Brain microvascular endothelial cell (primary cell): ENCODE data around the gene NCAM1.

Experiments used
- DNase-seq: peaks from one replicate; pipeline ENCODE4 v3.0.0-alpha.2; 2020
- H3K27ac ChIP-seq: fragments of 250-450 bp; sonication (Bioruptor Pico); 2 replicates; pipeline ENCODE4 v1.5.1; 2020; ENCODE audit warnings: mild to moderate bottlenecking, moderate library complexity
- H3K27me3 ChIP-seq: fragments of 250-450 bp; sonication (Bioruptor Pico); replicated peaks from 2 replicates; pipeline ENCODE4 v1.5.1; 2020; ENCODE audit warnings: mild to moderate bottlenecking
- H3K36me3 ChIP-seq: fragments of 250-450 bp; sonication (Bioruptor Pico); replicated peaks from 2 replicates; pipeline ENCODE4 v1.5.1; 2020; ENCODE audit warnings: mild to moderate bottlenecking
- H3K4me3 ChIP-seq: 2 replicates; pipeline ENCODE4 v1.5.1; 2011; ENCODE audit warnings: low read depth, mild to moderate bottlenecking, control low read depth, low read length, moderate library complexity
- in situ Hi-C: cut with HindIII; loops from 2 replicates; pipeline ENCODE4 v1.10.0; 2017; ENCODE audit warnings: low sequenced_read_pairs, low pct_ligation_motif_present
- TF ChIP-seq, protein P1 (sequence below): IDR thresholded peaks from 2 replicates; pipeline ENCODE4 v1.5.1; 2011; ENCODE audit warnings: low read depth, mild to moderate bottlenecking, moderate library complexity, low read length, control low read depth, inconsistent platforms; ENCODE audit errors: missing control alignments

NCAM1 gene

DNA sequence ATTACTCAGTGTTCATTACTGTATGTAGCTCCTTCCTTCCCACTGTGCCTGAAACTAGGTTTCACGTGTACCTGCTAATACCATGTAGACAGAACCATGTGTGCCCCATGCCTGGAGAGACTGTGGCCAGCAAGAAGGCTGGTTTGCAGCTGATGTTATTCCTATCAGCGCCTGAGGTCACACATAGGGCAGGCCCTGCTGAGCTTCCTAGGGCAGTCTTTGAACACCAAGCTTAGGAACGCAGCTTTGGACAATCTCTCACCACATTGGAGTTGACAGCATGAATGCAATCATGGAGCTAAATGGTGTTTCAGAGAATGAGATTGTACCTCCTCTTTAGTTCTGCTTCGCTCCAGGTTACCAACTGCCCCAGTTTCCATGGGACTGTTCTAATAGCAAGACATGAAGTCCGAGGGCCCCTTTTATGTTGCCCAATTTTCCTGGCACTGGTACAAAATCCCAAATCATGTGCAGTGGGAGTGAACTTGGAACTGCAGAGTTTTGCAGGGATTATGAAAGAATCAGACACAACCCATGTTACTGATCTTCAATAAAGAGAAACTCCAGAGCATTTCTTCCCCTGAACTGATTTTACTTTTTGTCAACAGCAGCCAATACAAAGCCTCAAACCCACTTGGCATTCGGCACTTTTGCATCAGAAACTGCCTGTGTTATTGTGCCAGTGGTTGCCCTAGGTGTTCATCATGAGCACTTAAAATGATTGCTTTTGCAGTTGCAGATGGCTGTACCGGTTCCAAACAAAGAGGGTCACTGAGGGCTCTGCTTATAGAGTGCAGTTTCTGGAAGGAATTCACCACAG is 199.0 kb downstream of the NCAM1 start:
- TF ChIP-seq, protein P1, sequence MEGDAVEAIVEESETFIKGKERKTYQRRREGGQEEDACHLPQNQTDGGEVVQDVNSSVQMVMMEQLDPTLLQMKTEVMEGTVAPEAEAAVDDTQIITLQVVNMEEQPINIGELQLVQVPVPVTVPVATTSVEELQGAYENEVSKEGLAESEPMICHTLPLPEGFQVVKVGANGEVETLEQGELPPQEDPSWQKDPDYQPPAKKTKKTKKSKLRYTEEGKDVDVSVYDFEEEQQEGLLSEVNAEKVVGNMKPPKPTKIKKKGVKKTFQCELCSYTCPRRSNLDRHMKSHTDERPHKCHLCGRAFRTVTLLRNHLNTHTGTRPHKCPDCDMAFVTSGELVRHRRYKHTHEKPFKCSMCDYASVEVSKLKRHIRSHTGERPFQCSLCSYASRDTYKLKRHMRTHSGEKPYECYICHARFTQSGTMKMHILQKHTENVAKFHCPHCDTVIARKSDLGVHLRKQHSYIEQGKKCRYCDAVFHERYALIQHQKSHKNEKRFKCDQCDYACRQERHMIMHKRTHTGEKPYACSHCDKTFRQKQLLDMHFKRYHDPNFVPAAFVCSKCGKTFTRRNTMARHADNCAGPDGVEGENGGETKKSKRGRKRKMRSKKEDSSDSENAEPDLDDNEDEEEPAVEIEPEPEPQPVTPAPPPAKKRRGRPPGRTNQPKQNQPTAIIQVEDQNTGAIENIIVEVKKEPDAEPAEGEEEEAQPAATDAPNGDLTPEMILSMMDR = no peak
- Histone ChIP-seq H3K27me3 (no peaks in the 10 kb centered on the region), H3K27ac (no peak overlapping the region), H3K4me3 (no peak overlapping the region), H3K36me3 (no peaks in the 10 kb centered on the region)
- in situ Hi-C loops = no loop called here
- DNase-seq = no peak

DNA sequence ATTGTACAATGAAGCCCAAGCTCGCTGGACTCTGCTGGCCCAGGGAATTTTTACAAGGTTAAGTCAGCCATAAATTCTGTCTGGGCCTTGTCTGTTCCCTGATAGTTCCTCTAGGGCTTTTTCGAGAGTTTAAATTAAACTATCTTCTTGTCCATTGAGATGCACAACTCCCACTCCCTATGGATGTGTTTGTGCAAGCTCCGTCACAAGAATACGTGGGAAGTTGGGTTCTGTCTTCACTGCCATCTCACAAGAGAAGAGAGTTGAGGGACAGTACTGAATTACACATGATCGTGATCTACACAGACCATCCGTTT is 199.5 kb downstream of the NCAM1 start:
- Histone ChIP-seq H3K27ac (no peak overlapping the region), H3K27me3 (no peaks in the 10 kb centered on the region), H3K36me3 (no peaks in the 10 kb centered on the region), H3K4me3 (no peak overlapping the region)
- DNase-seq = no peak
- in situ Hi-C loops = no loop called here
- TF ChIP-seq, protein P1 = no peak

DNA sequence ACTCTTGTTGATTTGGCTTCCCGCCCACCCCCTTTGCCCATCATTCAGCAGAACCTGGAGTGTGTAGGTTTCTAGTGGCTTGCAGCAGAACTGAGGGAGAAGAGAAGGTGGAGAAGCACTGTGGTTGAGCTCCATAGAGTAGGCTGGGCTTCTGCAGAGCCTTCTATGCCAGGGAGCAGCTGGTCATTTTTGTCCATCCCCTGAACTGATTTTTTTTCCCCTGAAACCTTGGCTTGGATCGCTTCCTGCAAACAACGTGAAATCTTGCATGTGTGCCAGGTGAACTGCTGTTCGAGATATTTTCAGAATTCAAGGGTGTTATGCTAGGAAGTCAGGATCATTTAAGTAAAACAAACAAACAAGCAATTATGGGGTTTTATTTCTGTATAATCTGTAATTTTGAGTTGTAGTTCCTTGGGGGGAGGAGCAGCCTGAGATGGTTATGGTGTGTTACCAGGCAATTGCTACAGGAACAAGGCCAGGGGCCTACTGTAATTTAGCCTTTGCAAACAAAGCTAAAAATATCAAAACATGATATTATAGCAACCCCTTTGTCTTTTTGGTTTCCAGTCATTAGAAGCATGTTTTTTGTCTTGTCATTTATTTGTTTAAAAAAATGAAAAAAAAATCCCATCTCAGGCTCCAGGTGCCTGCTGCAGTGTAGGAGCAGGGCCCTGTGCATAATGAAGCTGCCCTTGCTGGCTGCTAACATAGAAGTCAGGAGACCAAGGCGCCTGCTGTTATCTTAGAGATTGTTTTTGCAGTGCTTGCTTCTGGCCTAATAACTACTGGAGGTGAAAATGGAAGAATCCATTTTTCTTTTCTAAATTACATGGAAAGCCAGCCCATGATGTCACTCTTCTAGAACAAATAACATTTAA is 200.7 kb downstream of the NCAM1 start:
- no peaks in the 10 kb centered on the region for H3K36me3 ChIP-seq
- in situ Hi-C loops = no loop called here
- H3K4me3 ChIP-seq = no peak overlapping the region
- DNase-seq = no peak
- H3K27me3 ChIP-seq = no peaks in the 10 kb centered on the region
- TF ChIP-seq, protein P1 = no peak
- no peak overlapping the region for H3K27ac ChIP-seq

DNA sequence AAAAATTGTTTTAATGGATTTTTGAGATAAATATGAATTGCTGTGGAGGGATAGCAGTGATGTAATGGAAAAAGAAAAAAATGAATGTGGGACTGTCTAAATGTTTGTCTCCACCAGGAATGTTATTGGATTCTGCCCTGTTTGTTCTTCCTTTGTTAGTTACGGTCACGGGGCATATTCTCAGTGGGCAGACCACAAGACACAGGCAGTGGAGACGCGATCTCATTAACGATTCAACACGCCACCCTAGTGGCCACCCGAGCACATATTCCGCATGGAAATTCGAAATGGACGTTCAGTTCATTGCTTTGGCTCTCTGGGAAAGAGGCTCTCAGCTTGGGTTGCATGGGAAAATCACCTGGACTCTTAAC is 201.4 kb downstream of the NCAM1 start:
- TF ChIP-seq, protein P1 = peak; percentile 51
- no peak for DNase-seq
- no peaks in the 10 kb centered on the region for H3K27me3 ChIP-seq
- in situ Hi-C loops = no loop called here
- H3K36me3 ChIP-seq = no peaks in the 10 kb centered on the region
- H3K27ac ChIP-seq = no peak overlapping the region
- no peak overlapping the region for H3K4me3 ChIP-seq

DNA sequence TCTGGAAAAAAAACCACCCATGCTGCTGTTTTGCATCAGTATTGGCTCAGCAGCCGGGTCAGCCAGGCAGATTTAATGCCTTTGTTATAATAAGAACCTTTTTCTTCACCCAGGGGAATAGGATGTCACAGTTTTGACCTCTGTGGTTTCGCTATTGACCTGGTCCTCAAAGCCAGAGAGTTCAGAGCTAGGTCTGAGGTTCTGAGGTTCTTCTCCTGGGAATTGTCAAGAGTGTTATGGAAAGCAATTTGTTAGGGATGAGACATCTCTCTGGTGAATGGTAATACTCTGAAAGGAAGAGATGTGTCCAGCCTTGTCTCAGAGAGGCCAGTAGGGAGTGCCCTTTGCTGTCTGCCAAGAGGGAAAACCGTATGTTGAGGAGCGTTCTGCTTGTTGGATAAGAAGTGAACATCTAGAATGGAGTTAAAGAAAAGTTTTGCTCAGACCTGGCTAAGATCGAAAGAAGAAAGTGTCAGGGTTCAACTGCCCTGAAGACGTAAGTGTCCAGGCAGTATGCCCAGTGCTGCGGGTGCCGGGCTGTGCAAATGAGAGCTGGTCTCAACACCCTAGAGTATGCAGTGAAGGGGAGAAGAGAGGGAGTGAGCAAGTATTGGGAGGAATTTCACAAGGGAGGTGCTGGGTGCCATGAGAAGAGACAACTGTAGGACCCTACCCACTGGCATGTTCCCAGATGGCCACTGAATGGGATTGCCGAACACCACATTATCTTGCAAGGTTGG is 202.2 kb downstream of the NCAM1 start:
- DNase-seq = no peak
- TF ChIP-seq, protein P1 = peak; percentile 37
- H3K36me3 ChIP-seq = no peaks in the 10 kb centered on the region
- H3K27ac ChIP-seq = no peak overlapping the region
- no peaks in the 10 kb centered on the region for H3K27me3 ChIP-seq
- in situ Hi-C loops = no loop called here
- H3K4me3 ChIP-seq = no peak overlapping the region
